ENCODE data around the gene HS1BP3. TPM values are rescaled to one million over a fixed set of nuclear protein-coding genes. Genes with fewer than 3 reads are reported as not detected.

The HS1BP3 gene, protein sequence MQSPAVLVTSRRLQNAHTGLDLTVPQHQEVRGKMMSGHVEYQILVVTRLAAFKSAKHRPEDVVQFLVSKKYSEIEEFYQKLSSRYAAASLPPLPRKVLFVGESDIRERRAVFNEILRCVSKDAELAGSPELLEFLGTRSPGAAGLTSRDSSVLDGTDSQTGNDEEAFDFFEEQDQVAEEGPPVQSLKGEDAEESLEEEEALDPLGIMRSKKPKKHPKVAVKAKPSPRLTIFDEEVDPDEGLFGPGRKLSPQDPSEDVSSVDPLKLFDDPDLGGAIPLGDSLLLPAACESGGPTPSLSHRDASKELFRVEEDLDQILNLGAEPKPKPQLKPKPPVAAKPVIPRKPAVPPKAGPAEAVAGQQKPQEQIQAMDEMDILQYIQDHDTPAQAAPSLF
- total RNA-seq (2022) (26.4 and 28.5 TPM in 2 replicates), Bru-seq, nascent RNA (percentile 57 among the genes with signal in this experiment), BruChase-seq, experiment 1, labeled RNA remaining after a 6-hour chase (percentile 52 among the genes with signal in this experiment), BruChase-seq, experiment 2, labeled RNA remaining after a 2-hour chase (percentile 49 among the genes with signal in this experiment)
- long read RNA-seq, partial matches to known transcripts = 2 of 22 reads
- long read RNA-seq, other reads (novel, unspliced or antisense) = 18 of 22 reads

DNA sequence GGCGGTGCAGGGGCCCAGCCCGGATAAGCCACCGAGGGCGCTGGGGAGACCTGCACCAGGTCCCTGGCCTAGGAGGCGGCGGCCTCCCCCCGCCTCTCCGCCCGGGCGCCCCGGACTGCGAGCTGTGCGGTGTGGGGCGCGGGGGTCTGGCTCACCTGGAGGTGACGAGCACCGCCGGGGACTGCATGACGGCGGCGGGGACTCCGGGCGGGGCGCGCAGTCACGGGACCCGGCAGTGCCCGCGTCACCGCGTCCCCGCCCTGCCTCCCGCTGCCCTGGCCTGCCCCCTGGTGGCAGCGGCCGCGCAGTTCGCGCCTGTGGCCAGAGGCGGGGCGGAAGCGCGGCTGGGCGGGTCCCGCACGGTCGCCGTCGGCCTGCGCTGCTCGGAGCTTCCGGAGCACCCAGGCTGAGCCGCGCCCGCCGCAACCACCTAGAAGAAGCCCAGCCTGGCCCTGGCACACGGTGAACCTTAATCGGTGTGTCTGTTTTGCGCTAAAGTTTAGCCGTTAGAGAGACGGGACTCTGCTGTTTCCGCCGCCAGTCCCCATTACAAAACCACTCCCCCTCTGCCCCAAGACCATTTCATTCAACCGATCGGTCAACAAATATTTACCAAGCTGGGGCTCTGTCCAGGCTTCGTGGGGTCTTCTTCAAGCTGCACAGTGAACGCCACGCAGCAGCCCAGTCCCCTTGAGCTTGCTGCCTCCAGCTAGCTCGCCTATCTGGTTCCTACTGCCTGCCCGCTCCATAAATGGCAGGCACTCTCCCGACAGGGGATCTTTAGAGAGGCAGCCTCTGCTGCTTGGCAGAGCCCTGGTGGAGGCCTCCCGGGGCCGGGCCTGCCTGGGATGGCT lies at the start of gene HS1BP3:
Gene HS1BP3, minus strand, starts transcription at position 222 of the 854 bp plus-strand sequence. Its CDS starts 35 bp downstream, at position 187.
- peak within 1 kb of the TSS; percentile 71 for H3K27ac Mint-ChIP-seq (ENCODE audit: unreplicated experiment)
- H3K9me3 Mint-ChIP-seq (ENCODE audit: low read depth, unreplicated experiment) = no peaks in the 10 kb centered on the region
- DNase-seq = peak; percentile 94
- peaks cover 23% of the 10 kb centered on the region for H3K4me1 Mint-ChIP-seq (ENCODE audit: low read depth, unreplicated experiment)
- H3K27me3 Mint-ChIP-seq (ENCODE audit: unreplicated experiment) = peaks cover 21% of the 10 kb centered on the region
- H3K36me3 Mint-ChIP-seq (ENCODE audit: insufficient read depth, unreplicated experiment) = peaks cover 20% of the 10 kb centered on the region
- no TSS peak for BruUV-seq (replicated peaks)
- peak within 1 kb of the TSS; percentile 82 for H3K4me3 Mint-ChIP-seq (ENCODE audit: low read depth, unreplicated experiment)
- intact Hi-C loops (cut with micrococcal nuclease; ENCODE audit: unreplicated experiment) = no loop called here
- CTCF ChIA-PET = interaction anchor here (0.6 to 2.5 kb wide), 12 partner anchors 9 to 272 kb away, joined by 3 to 12 read pairs (median 4); no protein-coding TSS in a partner anchor
- TF ChIP-seq, protein P1, sequence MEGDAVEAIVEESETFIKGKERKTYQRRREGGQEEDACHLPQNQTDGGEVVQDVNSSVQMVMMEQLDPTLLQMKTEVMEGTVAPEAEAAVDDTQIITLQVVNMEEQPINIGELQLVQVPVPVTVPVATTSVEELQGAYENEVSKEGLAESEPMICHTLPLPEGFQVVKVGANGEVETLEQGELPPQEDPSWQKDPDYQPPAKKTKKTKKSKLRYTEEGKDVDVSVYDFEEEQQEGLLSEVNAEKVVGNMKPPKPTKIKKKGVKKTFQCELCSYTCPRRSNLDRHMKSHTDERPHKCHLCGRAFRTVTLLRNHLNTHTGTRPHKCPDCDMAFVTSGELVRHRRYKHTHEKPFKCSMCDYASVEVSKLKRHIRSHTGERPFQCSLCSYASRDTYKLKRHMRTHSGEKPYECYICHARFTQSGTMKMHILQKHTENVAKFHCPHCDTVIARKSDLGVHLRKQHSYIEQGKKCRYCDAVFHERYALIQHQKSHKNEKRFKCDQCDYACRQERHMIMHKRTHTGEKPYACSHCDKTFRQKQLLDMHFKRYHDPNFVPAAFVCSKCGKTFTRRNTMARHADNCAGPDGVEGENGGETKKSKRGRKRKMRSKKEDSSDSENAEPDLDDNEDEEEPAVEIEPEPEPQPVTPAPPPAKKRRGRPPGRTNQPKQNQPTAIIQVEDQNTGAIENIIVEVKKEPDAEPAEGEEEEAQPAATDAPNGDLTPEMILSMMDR (IDR thresholded peaks at IDR 0.05; ENCODE audit: unreplicated experiment) = peak; percentile 88

DNA sequence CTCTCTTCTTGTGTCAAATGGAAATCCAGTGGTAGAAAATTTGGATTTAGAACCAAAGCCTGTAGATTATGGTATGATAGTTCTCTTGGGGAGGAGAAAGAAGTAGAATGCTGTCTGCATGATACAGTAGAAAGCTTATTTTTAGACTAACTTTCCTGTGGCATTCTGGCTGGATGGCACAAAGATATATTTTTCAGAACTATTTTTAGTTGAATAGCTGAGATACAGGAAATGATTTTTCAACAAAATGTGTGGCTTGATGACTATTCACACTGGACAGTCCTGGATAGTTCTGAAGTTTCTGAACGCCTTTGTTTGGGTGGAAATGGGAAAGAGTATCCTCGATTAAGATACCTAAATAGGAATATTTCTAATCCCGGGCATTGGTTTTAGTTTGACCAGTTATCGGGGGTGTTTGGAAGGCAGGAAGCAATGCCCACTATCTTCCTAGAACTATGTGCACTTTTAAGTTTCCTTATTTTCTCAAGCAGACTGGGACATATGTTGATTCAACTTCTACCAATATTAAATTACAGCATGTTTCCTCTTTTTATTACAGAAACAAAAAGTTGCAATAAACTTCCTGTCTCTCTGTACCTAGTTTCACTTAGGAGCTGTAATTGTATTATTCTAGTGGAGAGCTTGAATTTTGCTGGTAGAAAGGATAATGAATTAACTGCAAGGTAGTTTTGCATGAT lies 48.2 kb upstream of the HS1BP3 start:
- Mint-ChIP-seq H3K4me3 (ENCODE audit: low read depth, unreplicated experiment) (no peak overlapping the region), H3K27me3 (ENCODE audit: unreplicated experiment) (no peaks in the 10 kb centered on the region), H3K4me1 (ENCODE audit: low read depth, unreplicated experiment) (no peaks in the 10 kb centered on the region), H3K9me3 (ENCODE audit: low read depth, unreplicated experiment) (no peaks in the 10 kb centered on the region), H3K27ac (ENCODE audit: unreplicated experiment) (no peak overlapping the region), H3K36me3 (ENCODE audit: insufficient read depth, unreplicated experiment) (no peaks in the 10 kb centered on the region)
- no TSS peak for BruUV-seq (replicated peaks)
- TF ChIP-seq, protein P1 (IDR thresholded peaks at IDR 0.05; ENCODE audit: unreplicated experiment) = no peak
- DNase-seq = no peak
- CTCF ChIA-PET = no interaction called here
- intact Hi-C loops (cut with micrococcal nuclease; ENCODE audit: unreplicated experiment) = no loop called here

DNA sequence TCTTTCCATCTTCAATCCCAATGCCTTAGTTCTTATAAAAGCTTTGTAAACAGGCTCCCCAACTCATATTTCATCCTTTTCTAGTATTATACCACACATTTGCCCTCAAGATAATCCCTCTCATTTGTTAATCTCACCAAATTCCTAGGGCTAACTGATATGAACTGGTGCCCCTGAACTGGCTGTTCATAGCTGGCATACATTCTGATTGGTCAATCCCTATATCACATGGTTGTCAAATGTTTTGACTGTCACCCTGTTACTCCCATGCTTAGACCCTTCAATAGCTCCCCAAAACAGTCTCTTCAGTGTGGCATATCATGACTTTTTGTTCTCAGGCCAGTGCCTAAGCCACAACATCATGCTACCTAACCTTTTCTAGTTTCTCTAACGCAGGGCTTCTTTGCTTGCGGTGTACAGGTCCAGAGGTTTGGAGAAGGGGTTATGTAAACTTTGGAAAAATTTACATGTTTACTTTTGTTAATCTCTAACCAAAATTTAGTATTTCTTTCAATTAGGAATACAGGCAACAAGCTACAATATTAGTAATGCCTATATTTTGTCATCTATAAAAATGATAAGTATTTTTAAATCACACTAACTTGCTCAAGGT lies 46.5 kb upstream of the HS1BP3 start:
- no peak for DNase-seq
- Mint-ChIP-seq H3K27me3 (ENCODE audit: unreplicated experiment) (no peaks in the 10 kb centered on the region), H3K4me3 (ENCODE audit: low read depth, unreplicated experiment) (no peak overlapping the region), H3K9me3 (ENCODE audit: low read depth, unreplicated experiment) (no peaks in the 10 kb centered on the region), H3K27ac (ENCODE audit: unreplicated experiment) (no peak overlapping the region), H3K36me3 (ENCODE audit: insufficient read depth, unreplicated experiment) (no peaks in the 10 kb centered on the region), H3K4me1 (ENCODE audit: low read depth, unreplicated experiment) (no peaks in the 10 kb centered on the region)
- BruUV-seq (replicated peaks) = no TSS peak
- CTCF ChIA-PET = interaction anchor here (0.6 kb wide), 1 partner anchor 151 kb away, joined by 3 read pairs; no protein-coding TSS in a partner anchor
- intact Hi-C loops (cut with micrococcal nuclease; ENCODE audit: unreplicated experiment) = no loop called here
- TF ChIP-seq, protein P1 (IDR thresholded peaks at IDR 0.05; ENCODE audit: unreplicated experiment) = no peak
